ENCODE results near the gene ZC3HAV1.

- TF ChIP-seq POLR2A (IDR thresholded peaks at IDR 0.05; ENCODE audit: low read depth, low read length), result no peak
- TF ChIP-seq CTCF (conservative IDR thresholded peaks at IDR 0.05; ENCODE audit: low read depth, low read length), result no peak
- no peak for TF ChIP-seq USF2 (IDR thresholded peaks at IDR 0.05; ENCODE audit: low read depth, low read length)
These were observed 3.3 kb upstream of the ZC3HAV1 start for GRCh38 chr7:139112741-139113250.
